ENCODE data around the gene ZEB2. TPM values are rescaled to one million over a fixed set of nuclear protein-coding genes. Genes with fewer than 3 reads are reported as not detected.

Gene ZEB2
- total RNA-seq, 1 donor from 2014 or later, result 108 TPM

DNA sequence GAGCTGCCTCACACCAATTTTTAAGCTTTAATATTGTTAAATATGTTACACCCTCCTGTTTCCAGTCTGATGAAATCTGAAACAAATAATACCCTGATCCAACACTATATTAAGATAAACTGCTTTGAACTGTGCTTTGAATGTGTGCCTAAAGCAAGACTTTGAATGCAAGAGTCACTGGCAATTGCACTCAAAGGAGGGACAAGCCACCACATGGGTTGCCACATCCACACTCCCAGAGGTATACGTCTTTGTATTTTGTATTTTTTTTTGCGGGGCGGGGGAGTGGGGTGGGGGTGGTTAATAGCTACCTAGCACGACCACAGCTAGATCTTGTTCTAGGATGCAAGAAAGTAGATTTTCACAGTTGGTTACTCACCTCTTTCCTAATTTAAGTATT lies 1.8 kb upstream of the ZEB2 start:
- Histone ChIP-seq H3K9ac (ENCODE audit: low read depth in 1 of 3, low read length in 3 of 3) (peak overlapping the region in 1 of 3 donors; percentile 57), H3K36me3 (ENCODE audit: control insufficient read depth in 3 of 3, insufficient read depth in 3 of 3, low read length in 3 of 3) (no peaks in the 10 kb centered on the region), H3K9me3 (ENCODE audit: control insufficient read depth in 3 of 3, low read length in 3 of 3) (no peaks in the 10 kb centered on the region), H3K4me1 (ENCODE audit: control insufficient read depth in 3 of 3, insufficient read depth in 3 of 3, low read length in 3 of 3) (peaks cover 5 to 23% (median 15%) of the 10 kb centered on the region in 3 donors), H3K27me3 (ENCODE audit: control insufficient read depth in 3 of 3, insufficient read depth in 3 of 3, low read length in 3 of 3) (no peaks in the 10 kb centered on the region), H3K27ac (ENCODE audit: low read depth, low read length) (peak overlapping the region; percentile 67), H3K4me3 (ENCODE audit: low read length in 3 of 3) (peak overlapping the region in 1 of 3 donors; percentile 69)

GRCh38 chr2:144520756-144521487 lies 1.0 kb upstream of the ZEB2 start:
- Histone ChIP-seq H3K27me3 (ENCODE audit: control insufficient read depth in 3 of 3, insufficient read depth in 3 of 3, low read length in 3 of 3) (no peaks in the 10 kb centered on the region), H3K4me3 (ENCODE audit: low read length in 3 of 3) (peak overlapping the region; percentile 42 to 69 (median 50)), H3K4me1 (ENCODE audit: control insufficient read depth in 3 of 3, insufficient read depth in 3 of 3, low read length in 3 of 3) (peaks cover 5 to 23% (median 15%) of the 10 kb centered on the region in 3 donors), H3K9ac (ENCODE audit: low read depth in 1 of 3, low read length in 3 of 3) (peak overlapping the region in 1 of 3 donors; percentile 30), H3K9me3 (ENCODE audit: control insufficient read depth in 3 of 3, low read length in 3 of 3) (no peaks in the 10 kb centered on the region), H3K36me3 (ENCODE audit: control insufficient read depth in 3 of 3, insufficient read depth in 3 of 3, low read length in 3 of 3) (no peaks in the 10 kb centered on the region), H3K27ac (ENCODE audit: low read depth, low read length) (peak overlapping the region; percentile 67)

DNA sequence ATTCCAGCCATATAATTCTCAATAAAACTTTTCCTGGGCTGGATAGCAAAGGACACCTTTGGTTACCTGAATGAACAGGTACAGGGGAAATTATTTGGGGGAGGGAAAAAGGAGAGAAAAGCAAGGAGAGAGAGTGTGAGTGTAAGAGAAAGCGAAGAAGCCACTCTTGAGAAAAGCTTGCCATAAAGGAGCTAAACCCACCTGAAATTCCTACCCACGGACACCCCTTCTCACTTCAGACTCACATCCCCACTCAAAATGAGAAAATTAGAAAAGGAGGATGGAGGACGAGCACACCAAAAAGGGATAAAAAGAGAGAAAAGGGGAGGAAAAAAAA lies 354 bp downstream of the ZEB2 start:
- H3K9ac ChIP-seq (ENCODE audit: low read depth in 1 of 3, low read length in 3 of 3), result peak overlapping the region; percentile 89 to 93 (median 92)
- peaks cover 5 to 23% (median 19%) of the 10 kb centered on the region in 3 donors for H3K4me1 ChIP-seq (ENCODE audit: control insufficient read depth in 3 of 3, insufficient read depth in 3 of 3, low read length in 3 of 3)
- H3K27me3 ChIP-seq (ENCODE audit: control insufficient read depth in 3 of 3, insufficient read depth in 3 of 3, low read length in 3 of 3), result no peaks in the 10 kb centered on the region
- H3K36me3 ChIP-seq (ENCODE audit: control insufficient read depth in 3 of 3, insufficient read depth in 3 of 3, low read length in 3 of 3), result no peaks in the 10 kb centered on the region
- H3K4me3 ChIP-seq (ENCODE audit: low read length in 3 of 3), result peak overlapping the region; percentile 75 to 84 (median 84)
- peak overlapping the region; percentile 96 for H3K27ac ChIP-seq (ENCODE audit: low read depth, low read length)
- no peaks in the 10 kb centered on the region for H3K9me3 ChIP-seq (ENCODE audit: control insufficient read depth in 3 of 3, low read length in 3 of 3)

- Histone ChIP-seq H3K4me1 (ENCODE audit: control insufficient read depth in 3 of 3, insufficient read depth in 3 of 3, low read length in 3 of 3) (peaks cover 6 to 23% (median 22%) of the 10 kb centered on the region in 3 donors), H3K27me3 (ENCODE audit: control insufficient read depth in 3 of 3, insufficient read depth in 3 of 3, low read length in 3 of 3) (no peaks in the 10 kb centered on the region)
Observed at GRCh38 chr2:144518748-144519596, 947 bp downstream of the ZEB2 start.

GRCh38 chr2:144517866-144518747 lies 1.8 kb downstream of the ZEB2 start:
- peaks cover 7 to 26% (median 21%) of the 10 kb centered on the region in 3 donors for H3K4me1 ChIP-seq (ENCODE audit: control insufficient read depth in 3 of 3, insufficient read depth in 3 of 3, low read length in 3 of 3)
- H3K27me3 ChIP-seq (ENCODE audit: control insufficient read depth in 3 of 3, insufficient read depth in 3 of 3, low read length in 3 of 3), result no peaks in the 10 kb centered on the region
- no peaks in the 10 kb centered on the region for H3K9me3 ChIP-seq (ENCODE audit: control insufficient read depth in 3 of 3, low read length in 3 of 3)
- peak overlapping the region; percentile 75 to 84 (median 84) for H3K4me3 ChIP-seq (ENCODE audit: low read length in 3 of 3)
- peak overlapping the region; percentile 89 to 93 (median 92) for H3K9ac ChIP-seq (ENCODE audit: low read depth in 1 of 3, low read length in 3 of 3)
- H3K27ac ChIP-seq (ENCODE audit: low read depth, low read length), result peak overlapping the region; percentile 96
- H3K36me3 ChIP-seq (ENCODE audit: control insufficient read depth in 3 of 3, insufficient read depth in 3 of 3, low read length in 3 of 3), result no peaks in the 10 kb centered on the region

More at GRCh38 chr2:144518748-144519596, 947 bp downstream of the ZEB2 start:
- Histone ChIP-seq H3K9me3 (ENCODE audit: control insufficient read depth in 3 of 3, low read length in 3 of 3) (no peaks in the 10 kb centered on the region), H3K36me3 (ENCODE audit: control insufficient read depth in 3 of 3, insufficient read depth in 3 of 3, low read length in 3 of 3) (no peaks in the 10 kb centered on the region), H3K27ac (ENCODE audit: low read depth, low read length) (peak overlapping the region; percentile 96), H3K9ac (ENCODE audit: low read depth in 1 of 3, low read length in 3 of 3) (peak overlapping the region; percentile 89 to 93 (median 92)), H3K4me3 (ENCODE audit: low read length in 3 of 3) (peak overlapping the region; percentile 75 to 84 (median 84))

DNA sequence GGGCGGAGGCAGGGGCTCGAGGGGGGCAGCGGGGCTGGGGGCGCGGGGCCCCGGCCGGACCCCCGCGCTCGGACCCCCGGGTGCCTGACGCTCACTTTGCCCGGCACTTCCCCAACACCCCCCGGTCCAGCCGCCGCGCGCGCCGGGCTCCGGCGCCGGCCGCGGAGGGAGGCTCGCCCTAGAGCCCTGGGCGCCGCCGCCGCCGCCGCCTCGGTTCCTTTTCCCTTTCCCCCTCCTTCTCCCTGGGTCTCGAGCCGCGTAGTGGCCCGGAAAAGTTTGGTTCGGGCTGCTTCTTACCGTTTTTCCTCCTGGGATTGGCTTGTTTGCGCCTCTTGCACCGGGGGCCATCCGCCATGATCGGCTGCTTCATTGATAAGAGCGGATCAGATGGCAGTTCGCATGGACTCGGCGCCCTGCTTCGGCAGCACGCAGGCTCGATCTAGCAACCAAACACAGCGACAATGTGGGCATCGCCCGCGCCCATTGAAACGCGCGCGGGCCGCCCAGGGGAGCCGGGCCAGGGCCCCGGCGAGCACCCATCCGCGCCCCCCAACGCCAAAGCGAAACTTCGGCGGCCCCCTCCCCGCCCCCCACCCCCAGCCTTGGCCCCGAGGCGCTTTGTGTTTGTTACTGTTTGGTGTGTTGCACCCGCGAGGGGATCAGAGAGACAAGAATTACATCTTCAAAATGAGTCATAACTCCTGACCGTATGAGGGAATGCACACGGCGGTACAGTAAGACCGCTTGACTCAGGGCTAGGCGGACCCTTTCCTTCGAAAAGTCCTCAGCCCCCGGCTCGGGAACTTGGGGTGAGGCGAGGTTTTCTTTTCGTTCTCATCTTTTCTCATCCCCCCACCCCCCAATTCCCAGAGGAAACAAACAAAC lies 2.7 kb downstream of the ZEB2 start:
- peak overlapping the region; percentile 89 to 93 (median 92) for H3K9ac ChIP-seq (ENCODE audit: low read depth in 1 of 3, low read length in 3 of 3)
- H3K4me1 ChIP-seq (ENCODE audit: control insufficient read depth in 3 of 3, insufficient read depth in 3 of 3, low read length in 3 of 3), result peaks cover 7 to 28% (median 20%) of the 10 kb centered on the region in 3 donors
- peak overlapping the region; percentile 96 for H3K27ac ChIP-seq (ENCODE audit: low read depth, low read length)
- H3K9me3 ChIP-seq (ENCODE audit: control insufficient read depth in 3 of 3, low read length in 3 of 3), result no peaks in the 10 kb centered on the region
- H3K27me3 ChIP-seq (ENCODE audit: control insufficient read depth in 3 of 3, insufficient read depth in 3 of 3, low read length in 3 of 3), result no peaks in the 10 kb centered on the region
- no peaks in the 10 kb centered on the region for H3K36me3 ChIP-seq (ENCODE audit: control insufficient read depth in 3 of 3, insufficient read depth in 3 of 3, low read length in 3 of 3)
- peak overlapping the region; percentile 84 to 88 (median 84) for H3K4me3 ChIP-seq (ENCODE audit: low read length in 3 of 3)

DNA sequence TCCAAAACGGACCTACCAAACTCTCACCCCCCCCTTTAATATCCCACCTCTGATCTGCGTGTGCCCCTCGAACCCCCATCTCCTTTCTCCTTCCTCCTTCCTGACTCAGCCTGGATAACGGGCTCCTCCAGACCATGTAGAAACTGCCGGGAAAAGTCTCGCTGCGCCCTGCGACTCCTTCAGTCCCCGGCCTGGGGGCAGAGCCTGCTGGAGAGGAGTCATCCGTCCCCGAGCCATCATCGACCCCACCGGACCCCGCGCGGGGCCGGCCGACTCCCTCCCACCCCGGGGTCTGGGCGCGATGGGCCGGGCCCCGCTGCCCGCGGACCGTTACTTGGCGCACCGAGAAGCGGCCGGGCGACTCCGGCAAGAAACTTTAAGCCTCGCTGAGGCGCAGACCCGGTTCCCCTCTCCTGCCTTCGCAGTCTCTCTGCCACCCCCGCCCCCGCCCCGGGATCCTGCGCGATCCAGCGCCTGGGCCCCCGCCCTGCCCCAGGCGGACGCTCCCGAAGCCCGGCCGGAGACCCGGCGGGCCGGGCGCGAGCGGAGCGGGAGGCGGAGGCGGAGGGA lies 3.4 kb downstream of the ZEB2 start:
- Histone ChIP-seq H3K4me3 (ENCODE audit: low read length in 3 of 3) (peak overlapping the region; percentile 78 to 84 (median 81)), H3K9me3 (ENCODE audit: control insufficient read depth in 3 of 3, low read length in 3 of 3) (no peaks in the 10 kb centered on the region), H3K27me3 (ENCODE audit: control insufficient read depth in 3 of 3, insufficient read depth in 3 of 3, low read length in 3 of 3) (no peaks in the 10 kb centered on the region), H3K9ac (ENCODE audit: low read depth in 1 of 3, low read length in 3 of 3) (peak overlapping the region; percentile 86 to 88 (median 87)), H3K4me1 (ENCODE audit: control insufficient read depth in 3 of 3, insufficient read depth in 3 of 3, low read length in 3 of 3) (peaks cover 10 to 35% (median 25%) of the 10 kb centered on the region in 3 donors), H3K27ac (ENCODE audit: low read depth, low read length) (peak overlapping the region; percentile 96), H3K36me3 (ENCODE audit: control insufficient read depth in 3 of 3, insufficient read depth in 3 of 3, low read length in 3 of 3) (no peaks in the 10 kb centered on the region)

DNA sequence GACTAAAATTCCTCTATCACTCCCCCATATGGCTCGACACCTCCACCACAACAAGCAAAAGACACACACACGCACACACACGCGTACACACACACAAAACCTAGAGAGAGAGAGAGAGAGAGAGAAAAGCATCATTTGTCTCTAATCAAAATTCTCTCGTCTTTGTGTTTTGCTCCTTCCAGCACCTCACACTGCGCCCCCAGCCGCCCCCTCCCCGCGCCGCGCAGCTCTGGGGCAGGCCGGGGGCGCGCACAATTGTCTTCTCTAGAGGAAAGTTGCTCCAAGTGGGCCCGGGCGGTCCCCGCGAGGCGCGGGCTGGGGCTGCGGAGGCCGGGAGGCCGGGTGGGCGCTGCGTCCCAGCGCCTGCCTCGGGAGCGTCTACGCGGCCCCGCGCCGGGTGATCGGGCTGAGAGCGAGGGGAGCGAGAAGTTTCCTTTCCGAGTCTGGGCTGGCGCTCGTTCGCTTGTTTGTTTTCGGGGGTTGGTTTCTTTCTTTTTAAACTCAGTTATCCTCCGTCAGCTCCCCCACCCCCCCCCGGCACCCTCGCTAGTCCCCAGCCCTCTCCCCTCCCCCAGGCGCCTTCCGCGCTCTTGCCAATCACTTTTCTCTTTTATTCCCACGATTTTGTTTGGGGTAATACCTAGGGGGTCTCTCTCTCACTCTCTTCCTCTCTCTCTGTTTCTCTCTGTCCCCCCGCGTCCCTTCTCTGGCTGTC lies 4.1 kb downstream of the ZEB2 start:
- peaks cover 10 to 38% (median 24%) of the 10 kb centered on the region in 3 donors for H3K4me1 ChIP-seq (ENCODE audit: control insufficient read depth in 3 of 3, insufficient read depth in 3 of 3, low read length in 3 of 3)
- peak overlapping the region; percentile 86 to 92 (median 87) for H3K9ac ChIP-seq (ENCODE audit: low read depth in 1 of 3, low read length in 3 of 3)
- H3K27ac ChIP-seq (ENCODE audit: low read depth, low read length), result peak overlapping the region; percentile 96
- H3K9me3 ChIP-seq (ENCODE audit: control insufficient read depth in 3 of 3, low read length in 3 of 3), result no peaks in the 10 kb centered on the region
- H3K27me3 ChIP-seq (ENCODE audit: control insufficient read depth in 3 of 3, insufficient read depth in 3 of 3, low read length in 3 of 3), result no peaks in the 10 kb centered on the region
- no peaks in the 10 kb centered on the region for H3K36me3 ChIP-seq (ENCODE audit: control insufficient read depth in 3 of 3, insufficient read depth in 3 of 3, low read length in 3 of 3)
- peak overlapping the region; percentile 78 to 84 (median 81) for H3K4me3 ChIP-seq (ENCODE audit: low read length in 3 of 3)
